ENCODE measurements around the gene SPAG6. TPM values are rescaled to one million over a fixed set of nuclear protein-coding genes. Genes with fewer than 3 reads are reported as not detected.

SPAG6 gene
- total RNA-seq, 1 donor from 2014 or later: not detected

GRCh38 chr10:22436893-22437619 is 91.8 kb downstream of the SPAG6 start:
- DNase-seq: peak; percentile 95

- no peak for DNase-seq
Measured at GRCh38 chr10:22437620-22438588, 92.6 kb downstream of the SPAG6 start.

GRCh38 chr10:22438711-22439110 is 93.4 kb downstream of the SPAG6 start:
- no peak for DNase-seq

- no peak for DNase-seq
Measured at GRCh38 chr10:22442063-22442462, 96.8 kb downstream of the SPAG6 start.

GRCh38 chr10:22442468-22442867 is 97.2 kb downstream of the SPAG6 start:
- DNase-seq: no peak

- no peak for DNase-seq
Measured at GRCh38 chr10:22443175-22443901, 98.0 kb downstream of the SPAG6 start.

GRCh38 chr10:22444219-22444788 is 99.0 kb downstream of the SPAG6 start:
- no peak for DNase-seq

GRCh38 chr10:22445495-22445894 is 100.2 kb downstream of the SPAG6 start:
- no peak for DNase-seq

GRCh38 chr10:22447068-22447467 is 101.8 kb downstream of the SPAG6 start:
- DNase-seq: no peak

GRCh38 chr10:22451346-22451745 is 106.0 kb downstream of the SPAG6 start:
- no peak for DNase-seq

GRCh38 chr10:22453320-22453719 is 108.0 kb downstream of the SPAG6 start:
- no peak for DNase-seq

GRCh38 chr10:22453948-22454591 is 108.8 kb downstream of the SPAG6 start:
- DNase-seq: no peak

- DNase-seq: no peak
Measured at GRCh38 chr10:22454634-22455033, 109.3 kb downstream of the SPAG6 start.

GRCh38 chr10:22455068-22455857 is 110.0 kb downstream of the SPAG6 start:
- DNase-seq: no peak

- DNase-seq: no peak
Measured at GRCh38 chr10:22456486-22456885, 111.2 kb downstream of the SPAG6 start.

- no peak for DNase-seq
Measured at GRCh38 chr10:22458272-22459038, 113.2 kb downstream of the SPAG6 start.

GRCh38 chr10:22459496-22459895 is 114.2 kb downstream of the SPAG6 start:
- no peak for DNase-seq

GRCh38 chr10:22460101-22460500 is 114.8 kb downstream of the SPAG6 start:
- no peak for DNase-seq

GRCh38 chr10:22460531-22461403 is 115.5 kb downstream of the SPAG6 start:
- DNase-seq: no peak
